Vagina (tissue), 2 donors: ENCODE data around the gene EPSTI1. TPM values are rescaled to one million over a fixed set of nuclear protein-coding genes. Genes with fewer than 3 reads are reported as not detected.

ENCODE experiments used
- DNase-seq, 2 donors: peaks; one replicate each; pipeline ENCODE4 v3.0.0-alpha.2; 2017; ENCODE audit errors: extremely low spot score in 2 of 2
- H3K27ac ChIP-seq: fragments of 200-600 bp; sonication (generic); one replicate; pipeline ENCODE4 v1.5.1; 2019
- H3K27me3 ChIP-seq: fragments of 200-600 bp; sonication (generic); one replicate; pipeline ENCODE4 v1.5.1; 2019
- H3K36me3 ChIP-seq, 2 donors: fragments of 200-600 bp; sonication (generic); one replicate each; pipeline ENCODE4 v1.5.1; 2017 to 2019
- H3K4me1 ChIP-seq: fragments of 200-600 bp; sonication (generic); one replicate; pipeline ENCODE4 v1.5.1; 2019
- H3K4me3 ChIP-seq, 2 donors: fragments of 200-600 bp; sonication (generic); 1 replicate in 1 of 2; 2 replicates in 1 of 2; pipeline ENCODE4 v1.5.1; 2016 to 2019
- H3K9me3 ChIP-seq: fragments of 200-600 bp; sonication (generic); one replicate; pipeline ENCODE4 v1.5.1; 2019
- POLR2A ChIP-seq, 2 donors: fragments of 450-650 bp; IDR thresholded peaks; one replicate each; pipeline ENCODE4 v1.6.1; 2017; ENCODE audit warnings: antibody characterized with exemption in 2 of 2, mild to moderate bottlenecking in 2 of 2, moderate library complexity in 2 of 2
- POLR2AphosphoS5 ChIP-seq, 2 donors: sonication (generic); formaldehyde crosslinking; IDR thresholded peaks; one replicate each; pipeline ENCODE4 v1.9.0; 2017; ENCODE audit warnings: antibody characterized with exemption in 2 of 2, mild to moderate bottlenecking in 2 of 2, low read depth in 1 of 2; ENCODE audit not compliant: insufficient read depth in 1 of 2
- intact Hi-C: fragments of 100-400 bp; cut with DNase I; formaldehyde crosslinking; loops from one replicate; pipeline ENCODE4 v1.15.1; 2023
- total RNA-seq: library from RNA; depleted of rRNA; stranded (reverse); fragments of >200 nt; gene quantifications from one replicate; pipeline ENCODE4 v1.2.3, GENCODE V29; 2016
- TF ChIP-seq, protein P1 (sequence below), 3 experiments: fragments of 450-650 bp in 2 of 3; fragments of 200-600 bp in 1 of 3; sonication (generic) in 1 of 3; IDR thresholded peaks; one replicate each; pipeline ENCODE4 v1.5.1; 2017 to 2019; ENCODE audit warnings: antibody characterized with exemption in 3 of 3, mild to moderate bottlenecking in 2 of 3, moderate library complexity in 2 of 3

EPSTI1 gene
- total RNA-seq, 1 donor from 2014 or later = 4.9 TPM

DNA sequence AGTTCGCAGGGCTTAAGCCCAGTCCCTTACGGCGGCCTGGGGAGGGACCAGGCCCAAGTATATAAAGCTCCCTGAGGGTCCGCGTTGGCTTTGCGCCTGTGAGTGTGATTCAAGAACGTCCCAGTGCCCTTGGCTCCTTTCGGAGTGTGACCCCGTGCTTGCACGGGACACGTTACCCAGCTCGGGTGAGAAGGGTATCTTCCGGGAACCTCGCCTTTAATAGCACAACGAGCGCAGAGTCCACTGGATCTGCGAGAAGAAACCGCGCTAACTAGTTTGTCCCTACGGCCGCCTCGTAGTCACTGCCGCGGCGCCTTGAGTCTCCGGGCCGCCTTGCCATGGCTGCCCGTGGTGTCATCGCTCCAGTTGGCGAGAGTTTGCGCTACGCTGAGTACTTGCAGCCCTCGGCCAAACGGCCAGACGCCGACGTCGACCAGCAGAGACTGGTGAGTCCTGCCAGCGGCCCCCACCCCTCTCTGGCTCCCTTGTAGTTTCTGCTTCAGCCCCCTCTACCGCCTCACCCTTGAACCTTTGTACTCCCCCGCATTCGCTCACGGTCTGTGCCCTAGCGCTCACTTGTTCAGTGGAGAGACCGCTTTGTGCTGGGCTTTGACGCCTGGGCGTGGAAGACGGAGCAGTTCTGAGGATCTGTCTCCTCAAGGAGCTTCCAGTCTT, 31.4 kb upstream of the EPSTI1 start, which contains the start of gene DNAJC15:
DNAJC15 (plus strand) TSS at position 298 of the 675 bp plus-strand sequence; CDS start at position 339, 41 bp downstream.
- intact Hi-C loops = no loop called here
- H3K27ac ChIP-seq = peak within 1 kb of the TSS; percentile 64
- H3K9me3 ChIP-seq = no peaks in the 10 kb centered on the region
- TF ChIP-seq POLR2AphosphoS5 (IDR thresholded peaks at IDR 0.05; ENCODE audit: insufficient read depth in 1 of 2, low read depth in 1 of 2) (peak in 1 of 2 donors; percentile 76), POLR2A (IDR thresholded peaks at IDR 0.05) (no peak)
- no peak for DNase-seq
- H3K4me1 ChIP-seq = peaks cover 16% of the 10 kb centered on the region
- H3K4me3 ChIP-seq = peak within 1 kb of the TSS; percentile 49 to 63
- no peaks in the 10 kb centered on the region for H3K36me3 ChIP-seq
- H3K27me3 ChIP-seq = no peaks in the 10 kb centered on the region

DNA sequence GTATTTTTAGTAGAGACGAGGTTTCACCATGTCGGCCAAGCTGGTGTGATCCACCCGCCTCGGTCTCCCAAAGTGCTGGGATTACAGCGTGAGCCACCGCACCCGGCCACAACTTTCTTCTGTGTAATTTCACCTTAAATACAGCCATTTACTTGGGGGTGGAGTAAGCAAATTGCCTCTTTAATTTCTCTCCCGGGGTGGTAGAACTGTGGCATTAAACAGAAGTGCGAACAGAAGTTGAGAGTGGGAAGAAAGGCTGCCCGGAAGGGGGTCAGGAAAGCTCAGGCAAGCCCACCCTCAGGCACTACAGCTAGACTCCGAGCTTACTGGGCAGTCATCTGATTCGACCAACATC, 30.9 kb upstream of the EPSTI1 start:
- H3K9me3 ChIP-seq = no peaks in the 10 kb centered on the region
- peak overlapping the region; percentile 64 for H3K27ac ChIP-seq
- intact Hi-C loops = no loop called here
- peak overlapping the region; percentile 49 to 63 for H3K4me3 ChIP-seq
- no peak for DNase-seq
- H3K36me3 ChIP-seq = no peaks in the 10 kb centered on the region
- TF ChIP-seq POLR2A (IDR thresholded peaks at IDR 0.05) = no peak
- H3K27me3 ChIP-seq = no peaks in the 10 kb centered on the region
- peaks cover 16% of the 10 kb centered on the region for H3K4me1 ChIP-seq

DNA sequence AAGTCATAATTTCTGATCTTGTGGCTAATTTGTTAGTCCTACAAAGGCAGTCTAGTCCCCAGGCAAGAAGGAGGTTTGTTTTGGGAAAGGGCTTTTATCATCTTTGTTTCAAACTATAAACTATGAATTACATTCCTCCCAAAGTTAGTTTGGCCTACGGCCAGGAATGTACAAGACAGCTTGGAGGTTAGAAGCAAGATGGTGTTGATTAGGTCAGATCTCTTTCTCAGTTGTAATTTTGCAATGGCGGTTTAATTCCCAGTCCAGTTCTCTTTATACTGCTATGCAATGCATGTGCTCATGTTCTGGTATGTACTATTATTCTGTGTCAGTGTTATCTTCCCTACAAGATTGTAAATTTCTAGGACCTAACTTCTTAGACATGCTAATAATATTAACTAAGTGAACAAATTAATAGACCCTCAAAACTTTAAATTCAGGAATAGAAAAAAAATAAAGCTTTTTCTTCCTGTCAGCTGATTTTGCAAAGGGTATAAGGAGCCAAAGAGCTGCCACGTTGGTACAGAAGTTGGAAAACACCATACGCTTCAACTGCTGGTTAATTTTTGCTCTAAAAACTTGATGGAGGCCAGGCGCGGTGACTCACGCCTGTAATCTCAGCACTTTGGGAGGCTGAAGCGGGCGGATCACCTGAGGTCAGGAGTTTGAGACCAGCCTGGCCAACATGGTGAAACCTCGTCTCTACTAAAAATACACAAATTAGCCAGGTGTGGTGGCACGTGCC, 30.1 kb upstream of the EPSTI1 start:
- Histone ChIP-seq H3K27ac (no peak overlapping the region), H3K27me3 (no peaks in the 10 kb centered on the region), H3K4me3 (no peak overlapping the region), H3K9me3 (no peaks in the 10 kb centered on the region), H3K36me3 (no peaks in the 10 kb centered on the region), H3K4me1 (peaks cover 16% of the 10 kb centered on the region)
- DNase-seq = no peak
- intact Hi-C loops = no loop called here
- TF ChIP-seq, protein P1, sequence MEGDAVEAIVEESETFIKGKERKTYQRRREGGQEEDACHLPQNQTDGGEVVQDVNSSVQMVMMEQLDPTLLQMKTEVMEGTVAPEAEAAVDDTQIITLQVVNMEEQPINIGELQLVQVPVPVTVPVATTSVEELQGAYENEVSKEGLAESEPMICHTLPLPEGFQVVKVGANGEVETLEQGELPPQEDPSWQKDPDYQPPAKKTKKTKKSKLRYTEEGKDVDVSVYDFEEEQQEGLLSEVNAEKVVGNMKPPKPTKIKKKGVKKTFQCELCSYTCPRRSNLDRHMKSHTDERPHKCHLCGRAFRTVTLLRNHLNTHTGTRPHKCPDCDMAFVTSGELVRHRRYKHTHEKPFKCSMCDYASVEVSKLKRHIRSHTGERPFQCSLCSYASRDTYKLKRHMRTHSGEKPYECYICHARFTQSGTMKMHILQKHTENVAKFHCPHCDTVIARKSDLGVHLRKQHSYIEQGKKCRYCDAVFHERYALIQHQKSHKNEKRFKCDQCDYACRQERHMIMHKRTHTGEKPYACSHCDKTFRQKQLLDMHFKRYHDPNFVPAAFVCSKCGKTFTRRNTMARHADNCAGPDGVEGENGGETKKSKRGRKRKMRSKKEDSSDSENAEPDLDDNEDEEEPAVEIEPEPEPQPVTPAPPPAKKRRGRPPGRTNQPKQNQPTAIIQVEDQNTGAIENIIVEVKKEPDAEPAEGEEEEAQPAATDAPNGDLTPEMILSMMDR (IDR thresholded peaks at IDR 0.05) = no peak
- no peak for TF ChIP-seq POLR2A (IDR thresholded peaks at IDR 0.05)
- TF ChIP-seq POLR2AphosphoS5 (IDR thresholded peaks at IDR 0.05; ENCODE audit: insufficient read depth in 1 of 2, low read depth in 1 of 2) = no peak

DNA sequence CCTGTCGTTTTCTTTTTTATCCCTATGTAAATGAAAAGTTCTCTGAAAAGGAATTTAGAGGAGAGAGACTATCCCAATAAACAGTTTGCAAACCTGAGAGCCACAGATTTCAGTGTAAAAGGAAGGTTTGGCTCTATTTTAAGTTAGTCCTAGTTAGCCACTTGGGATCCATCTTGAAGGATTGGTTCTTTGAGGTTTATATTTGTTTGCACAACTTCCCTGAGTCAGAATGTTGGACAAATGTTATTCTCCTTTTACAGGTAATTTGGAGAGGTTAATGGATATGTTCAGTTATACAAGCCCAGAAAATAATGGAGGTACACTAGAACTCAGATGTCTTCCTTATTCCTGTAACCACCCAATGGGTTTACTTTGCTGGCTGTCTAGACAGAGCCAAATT, 28.8 kb upstream of the EPSTI1 start:
- no peaks in the 10 kb centered on the region for H3K36me3 ChIP-seq
- no peak overlapping the region for H3K4me3 ChIP-seq
- no peak for DNase-seq
- H3K9me3 ChIP-seq = no peaks in the 10 kb centered on the region
- TF ChIP-seq, protein P1 (IDR thresholded peaks at IDR 0.05) = no peak
- no peak for TF ChIP-seq POLR2A (IDR thresholded peaks at IDR 0.05)
- TF ChIP-seq POLR2AphosphoS5 (IDR thresholded peaks at IDR 0.05; ENCODE audit: insufficient read depth in 1 of 2, low read depth in 1 of 2) = no peak
- H3K27me3 ChIP-seq = no peaks in the 10 kb centered on the region
- intact Hi-C loops = no loop called here
- no peak overlapping the region for H3K27ac ChIP-seq
- peaks cover 7% of the 10 kb centered on the region for H3K4me1 ChIP-seq

DNA sequence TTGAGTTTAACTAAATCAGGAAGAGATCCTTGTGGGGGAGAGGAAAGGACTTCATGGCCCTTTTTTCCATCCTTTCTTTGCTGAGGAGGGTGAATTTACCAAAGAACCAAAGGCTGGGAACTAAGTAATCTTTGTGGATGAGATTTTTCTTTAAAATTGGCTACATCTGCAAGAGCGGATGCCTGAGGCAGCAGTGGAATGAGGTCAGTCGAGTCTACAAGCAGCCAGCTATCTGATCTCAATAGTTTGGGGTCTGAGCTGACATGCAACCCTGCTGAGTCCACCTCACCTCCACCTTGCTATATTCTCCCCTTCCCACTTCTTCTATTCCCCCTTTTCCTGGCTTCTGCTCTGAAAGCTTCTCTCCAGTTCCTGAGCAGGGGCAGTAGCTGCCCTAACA, 27.8 kb upstream of the EPSTI1 start:
- no peak for DNase-seq
- H3K36me3 ChIP-seq = no peaks in the 10 kb centered on the region
- no peaks in the 10 kb centered on the region for H3K9me3 ChIP-seq
- H3K27me3 ChIP-seq = no peaks in the 10 kb centered on the region
- no peak overlapping the region for H3K27ac ChIP-seq
- TF ChIP-seq POLR2AphosphoS5 (IDR thresholded peaks at IDR 0.05; ENCODE audit: insufficient read depth in 1 of 2, low read depth in 1 of 2) (no peak), POLR2A (IDR thresholded peaks at IDR 0.05) (no peak)
- TF ChIP-seq, protein P1 (IDR thresholded peaks at IDR 0.05) = no peak
- no peak overlapping the region for H3K4me3 ChIP-seq
- intact Hi-C loops = no loop called here
- H3K4me1 ChIP-seq = peaks cover 7% of the 10 kb centered on the region

DNA sequence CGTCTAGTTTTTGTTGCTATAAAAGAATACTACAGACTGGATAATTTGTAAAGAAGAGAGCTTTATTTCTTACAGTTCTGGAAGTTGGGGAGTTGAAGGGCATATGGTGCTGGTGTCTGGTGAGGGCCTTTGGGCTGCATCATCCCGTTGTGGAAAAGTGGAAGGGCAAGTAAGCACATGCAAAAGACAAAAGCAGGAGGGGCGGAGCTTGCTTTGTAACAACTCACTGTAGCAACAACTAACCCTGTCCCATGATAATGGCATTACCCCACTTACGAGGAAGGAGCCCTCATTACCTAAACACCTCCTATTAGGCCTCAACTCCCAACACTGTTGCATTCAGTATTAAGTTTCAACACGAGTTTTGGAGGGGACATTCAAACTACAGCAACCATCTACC, 24.2 kb upstream of the EPSTI1 start:
- TF ChIP-seq POLR2AphosphoS5 (IDR thresholded peaks at IDR 0.05; ENCODE audit: insufficient read depth in 1 of 2, low read depth in 1 of 2) = no peak
- TF ChIP-seq POLR2A (IDR thresholded peaks at IDR 0.05) = no peak
- TF ChIP-seq, protein P1 (IDR thresholded peaks at IDR 0.05) = no peak
- no peaks in the 10 kb centered on the region for H3K9me3 ChIP-seq
- no peak for DNase-seq
- H3K36me3 ChIP-seq = no peaks in the 10 kb centered on the region
- no peaks in the 10 kb centered on the region for H3K4me1 ChIP-seq
- H3K4me3 ChIP-seq = no peak overlapping the region
- no peaks in the 10 kb centered on the region for H3K27me3 ChIP-seq
- intact Hi-C loops = no loop called here
- no peak overlapping the region for H3K27ac ChIP-seq
